BLaER1 treated with 17β-estradiol and CSF1 and Interleukin-3, amounts not matched to agents 10 nM and 100 nM (cell line): Measurements from ENCODE around the gene TPK1.

ENCODE experiments used
- H3K27ac ChIP-seq, 11 experiments: shearing (Covaris generic); formaldehyde crosslinking; 2 replicates each; pipeline ENCODE4 v1.8.1; 2022
- H3K27me3 ChIP-seq, 11 experiments: shearing (Covaris generic); formaldehyde crosslinking; 2 replicates each; pipeline ENCODE4 v1.8.1; 2022
- H3K36me3 ChIP-seq, 11 experiments: shearing (Covaris generic); formaldehyde crosslinking; 2 replicates each; pipeline ENCODE4 v1.8.1; 2022
- H3K4me1 ChIP-seq, 10 experiments: shearing (Covaris generic); formaldehyde crosslinking; 2 replicates each; pipeline ENCODE4 v1.8.1; 2022
- H3K4me2 ChIP-seq, 11 experiments: shearing (Covaris generic); formaldehyde crosslinking; 2 replicates each; pipeline ENCODE4 v1.8.1; 2022
- H3K4me3 ChIP-seq, 10 experiments: shearing (Covaris generic); formaldehyde crosslinking; 2 replicates each; pipeline ENCODE4 v1.8.1; 2022
- H3K9ac ChIP-seq, 11 experiments: shearing (Covaris generic); formaldehyde crosslinking; 2 replicates each; pipeline ENCODE4 v1.8.1; 2022
- H3K9me3 ChIP-seq, 11 experiments: shearing (Covaris generic); formaldehyde crosslinking; replicated peaks in 1 of 11; 2 replicates each; pipeline ENCODE4 v1.8.1; 2022
- H4K20me1 ChIP-seq, 11 experiments: shearing (Covaris generic); formaldehyde crosslinking; 2 replicates each; pipeline ENCODE4 v1.8.1; 2022
- Cebpa-rat ChIP-seq, 11 experiments: shearing (Covaris generic); IDR thresholded peaks; 2 replicates each; pipeline ENCODE4 v1.8.1; 2022

TPK1 gene

GRCh38 chr7:144659211-144659610 lies 176.6 kb downstream of the TPK1 start:
- peaks cover 3 to 11% (median 4%) of the 10 kb centered on the region in 10 experiments; a peak in 16 of 20 replicates for H3K4me1 ChIP-seq
- H3K4me2 ChIP-seq, result no peak overlapping the region
- H3K4me3 ChIP-seq, result no peak overlapping the region
- H3K27me3 ChIP-seq, result no peaks in the 10 kb centered on the region
- H3K9ac ChIP-seq, result no peak overlapping the region
- peaks cover 0 to under 1% (median 0%) of the 10 kb centered on the region in 11 experiments; a peak in 2 of 22 replicates for H3K9me3 ChIP-seq
- H4K20me1 ChIP-seq, result no peaks in the 10 kb centered on the region
- H3K36me3 ChIP-seq, result peaks cover 0 to 3% (median 0%) of the 10 kb centered on the region in 11 experiments; a peak in 2 of 22 replicates
- no peak for TF ChIP-seq Cebpa-rat (IDR thresholded peaks at IDR 0.05)
- H3K27ac ChIP-seq, result no peak overlapping the region

GRCh38 chr7:144656965-144657517 lies 178.8 kb downstream of the TPK1 start:
- H3K4me2 ChIP-seq, result no peak overlapping the region
- H3K4me3 ChIP-seq, result no peak overlapping the region
- TF ChIP-seq Cebpa-rat (IDR thresholded peaks at IDR 0.05), result no peak

GRCh38 chr7:144653449-144653848 lies 182.4 kb downstream of the TPK1 start:
- Histone ChIP-seq H3K36me3 (peaks cover 0 to 12% (median 0%) of the 10 kb centered on the region in 11 experiments; a peak in 4 of 22 replicates), H3K27me3 (no peaks in the 10 kb centered on the region), H4K20me1 (no peaks in the 10 kb centered on the region), H3K4me1 (peaks cover 13 to 22% (median 18%) of the 10 kb centered on the region in 10 experiments), H3K4me3 (no peak overlapping the region), H3K9me3 (peaks cover 11 to 22% (median 19%) of the 10 kb centered on the region in 11 experiments), H3K4me2 (peak overlapping the region; percentile 8 to 62 (median 48); a peak in 20 of 22 replicates), H3K9ac (no peak overlapping the region), H3K27ac (peak overlapping the region in 3 of 11 experiments; percentile 4 to 36 (median 12); a peak in 4 of 22 replicates)
- no peak for TF ChIP-seq Cebpa-rat (IDR thresholded peaks at IDR 0.05)

More at GRCh38 chr7:144656965-144657517, 178.8 kb downstream of the TPK1 start:
- Histone ChIP-seq H3K9me3 (peaks cover 0 to 1% (median 0%) of the 10 kb centered on the region in 11 experiments; a peak in 1 of 22 replicates), H3K36me3 (0 out of 22 replicates have a peak, but pooled peaks cover 0 to 3% (median 0%) of the 10 kb centered on the region in 11 experiments), H3K27ac (no peak overlapping the region), H3K9ac (no peak overlapping the region), H3K27me3 (no peaks in the 10 kb centered on the region), H3K4me1 (peaks cover 13 to 22% (median 18%) of the 10 kb centered on the region in 10 experiments), H4K20me1 (no peaks in the 10 kb centered on the region)

GRCh38 chr7:144650439-144650838 lies 185.4 kb downstream of the TPK1 start:
- H3K4me2 ChIP-seq, result no peak overlapping the region
- no peak overlapping the region for H3K27ac ChIP-seq
- no peaks in the 10 kb centered on the region for H4K20me1 ChIP-seq
- no peak overlapping the region for H3K9ac ChIP-seq
- peaks cover 13 to 22% (median 18%) of the 10 kb centered on the region in 10 experiments for H3K4me1 ChIP-seq
- no peaks in the 10 kb centered on the region for H3K27me3 ChIP-seq
- TF ChIP-seq Cebpa-rat (IDR thresholded peaks at IDR 0.05), result no peak
- peaks cover 11 to 22% (median 19%) of the 10 kb centered on the region in 11 experiments for H3K9me3 ChIP-seq
- peaks cover 0 to 28% (median 0%) of the 10 kb centered on the region in 11 experiments; a peak in 6 of 22 replicates for H3K36me3 ChIP-seq
- H3K4me3 ChIP-seq, result no peak overlapping the region

GRCh38 chr7:144649120-144649519 lies 186.7 kb downstream of the TPK1 start:
- Histone ChIP-seq H4K20me1 (no peaks in the 10 kb centered on the region), H3K4me3 (no peak overlapping the region), H3K27me3 (no peaks in the 10 kb centered on the region), H3K4me1 (peaks cover 7 to 15% (median 14%) of the 10 kb centered on the region in 10 experiments), H3K4me2 (no peak overlapping the region), H3K27ac (no peak overlapping the region), H3K9ac (no peak overlapping the region), H3K9me3 (peaks cover 11 to 22% (median 19%) of the 10 kb centered on the region in 11 experiments), H3K36me3 (peaks cover 0 to 28% (median 0%) of the 10 kb centered on the region in 11 experiments; a peak in 6 of 22 replicates)
- no peak for TF ChIP-seq Cebpa-rat (IDR thresholded peaks at IDR 0.05)

GRCh38 chr7:144641389-144642044 lies 194.3 kb downstream of the TPK1 start:
- Histone ChIP-seq H3K4me3 (no peak overlapping the region), H3K27ac (no peak overlapping the region), H4K20me1 (no peaks in the 10 kb centered on the region), H3K4me1 (peaks cover 0 to 12% (median 2%) of the 10 kb centered on the region in 10 experiments; a peak in 8 of 20 replicates), H3K4me2 (peak overlapping the region in 3 of 11 experiments; percentile 17 to 37 (median 21); a peak in 6 of 22 replicates), H3K36me3 (no peaks in the 10 kb centered on the region; a peak in 1 of 22 replicates), H3K9ac (no peak overlapping the region), H3K27me3 (no peaks in the 10 kb centered on the region), H3K9me3 (no peaks in the 10 kb centered on the region)
- TF ChIP-seq Cebpa-rat (IDR thresholded peaks at IDR 0.05), result no peak

GRCh38 chr7:144632724-144633123 lies 203.1 kb downstream of the TPK1 start:
- no peak overlapping the region for H3K4me3 ChIP-seq
- H3K36me3 ChIP-seq, result no peaks in the 10 kb centered on the region
- H3K4me2 ChIP-seq, result no peak overlapping the region
- H3K9me3 ChIP-seq, result peaks cover 12 to 24% (median 15%) of the 10 kb centered on the region in 11 experiments
- no peaks in the 10 kb centered on the region for H3K4me1 ChIP-seq
- H3K27ac ChIP-seq, result no peak overlapping the region
- H3K27me3 ChIP-seq, result no peaks in the 10 kb centered on the region
- no peak for TF ChIP-seq Cebpa-rat (IDR thresholded peaks at IDR 0.05)
- no peak overlapping the region for H3K9ac ChIP-seq
- no peaks in the 10 kb centered on the region for H4K20me1 ChIP-seq

- no peaks in the 10 kb centered on the region for H4K20me1 ChIP-seq
- H3K4me2 ChIP-seq, result no peak overlapping the region
- peaks cover 12 to 24% (median 15%) of the 10 kb centered on the region in 11 experiments for H3K9me3 ChIP-seq
- no peak overlapping the region for H3K4me3 ChIP-seq
- no peak overlapping the region for H3K9ac ChIP-seq
- H3K36me3 ChIP-seq, result no peaks in the 10 kb centered on the region
- H3K27ac ChIP-seq, result no peak overlapping the region
- peaks cover 0 to 7% (median 4%) of the 10 kb centered on the region in 10 experiments; a peak in 8 of 20 replicates for H3K4me1 ChIP-seq
- H3K27me3 ChIP-seq, result no peaks in the 10 kb centered on the region
- TF ChIP-seq Cebpa-rat (IDR thresholded peaks at IDR 0.05), result no peak
Observed at GRCh38 chr7:144629598-144629997, 206.3 kb downstream of the TPK1 start.

- no peaks in the 10 kb centered on the region for H3K27me3 ChIP-seq
- no peak overlapping the region for H3K4me2 ChIP-seq
- peaks cover 12 to 24% (median 15%) of the 10 kb centered on the region in 11 experiments for H3K9me3 ChIP-seq
- H3K9ac ChIP-seq, result no peak overlapping the region
- H3K27ac ChIP-seq, result peak overlapping the region in 1 of 11 experiments; percentile 20; a peak in 1 of 22 replicates
- TF ChIP-seq Cebpa-rat (IDR thresholded peaks at IDR 0.05), result no peak
- H3K4me1 ChIP-seq, result peaks cover 0 to 11% (median 7%) of the 10 kb centered on the region in 10 experiments; a peak in 9 of 20 replicates
- H3K4me3 ChIP-seq, result no peak overlapping the region; a peak in 1 of 20 replicates
- no peaks in the 10 kb centered on the region for H4K20me1 ChIP-seq
- H3K36me3 ChIP-seq, result no peaks in the 10 kb centered on the region
Observed at GRCh38 chr7:144629011-144629410, 206.8 kb downstream of the TPK1 start.
